ENCODE results near the gene ARL16. TPM values are rescaled to one million over a fixed set of nuclear protein-coding genes. Genes with fewer than 3 reads are reported as not detected.

ARL16 gene, protein sequence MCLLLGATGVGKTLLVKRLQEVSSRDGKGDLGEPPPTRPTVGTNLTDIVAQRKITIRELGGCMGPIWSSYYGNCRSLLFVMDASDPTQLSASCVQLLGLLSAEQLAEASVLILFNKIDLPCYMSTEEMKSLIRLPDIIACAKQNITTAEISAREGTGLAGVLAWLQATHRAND
- total RNA-seq: 31.9 TPM

DNA sequence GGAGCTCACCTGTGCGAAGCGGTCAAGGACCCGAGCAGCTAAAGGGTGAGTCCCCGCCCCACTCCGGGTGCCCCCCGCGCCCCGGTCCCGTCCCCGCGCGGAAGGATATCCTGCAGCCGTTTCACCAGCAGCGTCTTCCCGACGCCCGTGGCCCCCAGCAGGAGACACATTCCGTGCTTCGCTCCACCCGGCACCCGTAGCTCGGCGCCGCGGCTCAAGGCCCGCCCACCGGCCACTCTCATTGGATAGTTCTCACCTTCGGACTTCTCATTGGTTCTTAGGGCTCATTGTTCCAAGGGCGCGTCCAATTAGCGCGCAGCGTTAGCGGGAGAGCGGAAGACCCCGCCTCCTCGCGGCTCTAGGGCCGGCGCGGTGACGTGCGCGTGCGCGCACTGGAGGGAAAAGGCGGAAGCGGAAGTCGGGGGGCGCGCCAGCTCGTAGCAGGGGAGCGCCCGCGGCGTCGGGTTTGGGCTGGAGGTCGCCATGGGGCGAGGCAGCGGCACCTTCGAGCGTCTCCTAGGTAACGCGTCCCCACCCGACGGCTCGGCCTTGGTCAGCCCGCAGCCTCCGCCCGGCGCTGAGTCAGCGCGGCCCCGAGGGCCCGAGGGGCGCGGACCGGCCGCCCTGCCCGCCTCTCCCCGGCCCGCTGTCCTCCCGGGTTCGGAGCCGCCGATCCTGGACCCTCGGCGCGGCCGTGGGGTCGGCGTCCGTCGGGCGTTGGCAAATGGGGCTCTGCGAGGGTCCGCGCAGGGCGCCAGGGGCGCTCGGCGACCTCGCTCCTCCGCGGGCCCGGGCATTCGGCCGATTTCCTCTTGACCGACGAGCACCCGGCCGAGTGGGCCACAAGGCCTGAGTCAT, at the start of gene ARL16, which contains the start of gene HGS:
TSS of gene ARL16 (minus strand) at position 214 of the 858 bp plus-strand sequence. CDS start at position 170, 44 bp downstream.
TSS of gene HGS (plus strand) at position 428 of the 858 bp plus-strand sequence. CDS start at position 484, 56 bp downstream.

DNA sequence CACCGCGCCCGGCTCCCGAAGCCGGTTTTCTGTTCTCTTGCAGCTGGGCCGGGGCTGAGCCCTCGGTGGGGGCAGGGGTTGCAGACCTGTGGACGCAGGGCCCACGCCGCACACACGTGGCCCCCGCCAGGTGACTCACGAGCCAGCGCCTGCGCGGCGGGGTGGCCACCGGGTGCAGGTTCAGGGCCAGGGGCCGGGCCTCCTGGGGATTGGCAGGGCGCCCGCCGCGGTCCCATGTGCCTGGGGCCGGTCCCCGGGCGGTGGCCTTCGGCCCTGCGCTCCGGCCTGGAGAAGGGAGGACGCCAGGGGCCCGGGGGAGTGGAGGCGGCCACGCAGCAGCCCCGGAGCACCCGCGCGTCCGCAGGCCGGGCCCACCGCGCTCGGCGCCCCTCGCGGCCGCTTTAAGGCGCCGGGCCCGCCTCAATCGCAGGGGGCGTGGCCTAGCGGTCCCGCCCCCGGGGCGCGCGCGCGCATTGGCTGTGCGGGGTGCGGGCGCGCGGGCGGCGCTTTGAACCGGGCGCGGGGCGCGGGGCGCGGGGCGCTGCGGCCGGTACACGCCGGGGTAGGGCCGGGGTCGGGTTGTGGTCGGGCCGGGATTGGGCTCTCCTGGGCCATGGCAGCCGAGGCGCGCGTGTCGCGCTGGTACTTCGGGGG, 28.3 kb upstream of the ARL16 start, which contains the start of gene SLC25A10:
TSS of gene SLC25A10 (plus strand) at position 471 of the 654 bp plus-strand sequence. CDS start at position 614, 143 bp downstream.

DNA sequence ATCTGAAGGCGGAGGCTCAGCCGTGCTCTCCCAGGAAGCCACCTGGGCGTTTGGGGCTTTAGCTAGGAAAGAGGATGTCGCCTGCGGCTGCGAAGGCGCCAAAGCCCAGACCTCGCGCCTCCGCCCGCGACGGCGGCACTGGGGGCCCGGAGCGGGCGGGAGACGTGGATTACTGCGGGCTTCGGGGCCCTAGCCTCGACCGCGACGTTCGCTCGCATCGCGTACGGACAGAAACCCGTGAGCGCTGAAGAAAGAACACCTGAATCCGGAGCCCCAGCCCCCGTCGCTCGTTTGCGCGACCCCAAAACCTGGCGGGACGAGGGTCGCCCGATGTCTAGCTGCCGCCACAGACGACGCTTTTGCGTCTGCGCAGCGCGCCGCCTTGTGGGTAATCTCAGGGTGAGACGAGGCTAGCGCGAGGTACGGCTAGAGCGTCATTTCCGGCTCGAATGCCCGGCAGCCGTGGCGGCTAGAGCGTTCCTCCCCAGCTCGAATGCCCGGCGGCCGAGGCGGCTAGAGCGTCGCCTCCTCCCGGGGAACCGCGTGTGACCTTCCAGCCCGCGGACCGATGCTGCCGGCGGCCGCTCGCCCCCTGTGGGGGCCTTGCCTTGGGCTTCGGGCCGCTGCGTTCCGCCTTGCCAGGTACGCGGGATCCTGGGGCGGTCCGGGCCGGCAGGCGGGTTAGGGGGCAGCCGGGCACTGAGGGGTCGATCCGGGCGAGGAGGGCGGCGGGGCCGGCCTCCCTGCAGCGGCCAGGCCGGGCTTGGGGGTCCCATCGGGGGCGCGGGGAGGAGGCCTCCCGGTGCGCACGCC, 19.5 kb upstream of the ARL16 start, which contains the start of gene MRPL12:
TSS of gene MRPL12 (plus strand) at position 434 of the 813 bp plus-strand sequence. CDS start at position 569, 135 bp downstream.

DNA sequence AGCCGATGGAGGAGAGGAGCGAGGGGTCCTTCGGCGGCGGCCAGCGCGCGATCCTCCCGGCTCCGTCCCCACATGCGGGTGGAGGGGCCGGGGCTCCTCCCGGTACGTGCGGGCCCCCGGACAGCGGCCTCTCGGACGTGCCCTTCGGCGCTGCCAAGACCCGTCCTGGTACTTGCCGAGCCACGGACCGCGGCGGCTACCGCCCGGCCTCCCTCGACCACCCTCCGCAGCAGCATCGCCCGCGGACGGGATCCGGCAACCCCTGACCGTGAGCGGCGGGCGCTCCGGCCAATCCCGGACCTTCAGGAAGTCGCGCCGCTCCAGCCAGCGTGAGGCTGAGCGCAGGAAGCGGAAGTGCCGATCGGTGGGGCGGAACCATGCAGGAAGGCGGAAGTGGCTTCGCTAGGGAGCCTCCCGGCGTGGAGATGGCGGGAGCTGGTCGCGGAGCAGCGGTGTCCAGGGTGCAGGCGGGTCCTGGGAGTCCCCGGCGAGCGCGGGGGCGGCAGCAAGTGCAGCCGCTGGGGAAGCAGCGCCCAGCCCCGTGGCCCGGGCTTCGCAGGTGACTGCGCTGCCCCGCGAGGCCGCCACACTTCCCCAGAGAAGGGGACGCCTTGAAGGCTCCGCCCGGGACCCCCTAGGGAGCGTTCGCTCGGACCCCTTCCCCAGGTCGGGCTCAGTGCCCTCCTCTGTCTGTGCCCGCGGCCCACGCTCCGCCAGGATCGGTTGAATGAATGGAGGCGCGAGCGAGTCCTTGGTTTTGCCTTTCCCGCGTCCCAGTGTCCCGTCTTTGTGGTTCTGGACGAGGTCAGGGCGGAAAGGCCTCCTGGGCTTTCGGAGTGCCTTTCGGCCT, 17.0 kb downstream of the ARL16 start, which contains the start of the genes CCDC137 and OXLD1:
TSS of gene CCDC137 (plus strand) at position 396 of the 850 bp plus-strand sequence. CDS start at position 426, 30 bp downstream.
TSS of gene OXLD1 (minus strand) at position 264 of the 850 bp plus-strand sequence. CDS start at position 236, 28 bp downstream.

DNA sequence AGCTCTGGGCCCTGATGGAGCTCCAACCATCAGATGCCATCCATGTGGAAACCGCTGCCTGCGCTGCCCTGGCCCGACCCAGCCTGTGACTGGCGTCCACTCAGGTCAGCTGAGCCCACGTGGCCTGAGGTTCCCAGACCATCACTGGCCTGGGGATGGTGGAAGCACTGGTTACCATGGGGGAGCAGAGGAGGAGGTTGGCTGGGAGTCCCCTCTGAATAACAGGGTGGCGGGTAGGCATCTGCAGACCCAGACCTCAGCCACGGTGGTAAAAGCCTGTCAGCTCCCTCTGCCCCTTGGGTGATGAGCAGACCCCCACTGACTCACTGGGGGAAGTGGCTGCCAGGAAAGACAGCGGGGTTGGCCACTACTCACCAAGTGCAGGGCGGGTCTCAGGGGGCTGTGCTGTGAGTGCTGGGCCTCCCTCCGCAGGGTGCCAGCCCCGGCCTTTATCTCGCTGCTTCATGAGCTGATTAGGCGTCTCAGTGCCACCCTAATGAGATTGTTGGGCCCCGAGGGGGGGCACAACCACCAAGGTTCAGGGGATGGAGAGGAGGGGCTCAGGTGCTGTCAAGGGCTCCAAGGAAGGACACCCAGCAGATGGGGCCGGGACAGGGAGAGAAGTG, 27.4 kb downstream of the ARL16 start, which contains the start of gene PDE6G:
TSS of gene PDE6G (minus strand) at position 425 of the 626 bp plus-strand sequence. CDS start 3,237 bp downstream, outside the sequence.

DNA sequence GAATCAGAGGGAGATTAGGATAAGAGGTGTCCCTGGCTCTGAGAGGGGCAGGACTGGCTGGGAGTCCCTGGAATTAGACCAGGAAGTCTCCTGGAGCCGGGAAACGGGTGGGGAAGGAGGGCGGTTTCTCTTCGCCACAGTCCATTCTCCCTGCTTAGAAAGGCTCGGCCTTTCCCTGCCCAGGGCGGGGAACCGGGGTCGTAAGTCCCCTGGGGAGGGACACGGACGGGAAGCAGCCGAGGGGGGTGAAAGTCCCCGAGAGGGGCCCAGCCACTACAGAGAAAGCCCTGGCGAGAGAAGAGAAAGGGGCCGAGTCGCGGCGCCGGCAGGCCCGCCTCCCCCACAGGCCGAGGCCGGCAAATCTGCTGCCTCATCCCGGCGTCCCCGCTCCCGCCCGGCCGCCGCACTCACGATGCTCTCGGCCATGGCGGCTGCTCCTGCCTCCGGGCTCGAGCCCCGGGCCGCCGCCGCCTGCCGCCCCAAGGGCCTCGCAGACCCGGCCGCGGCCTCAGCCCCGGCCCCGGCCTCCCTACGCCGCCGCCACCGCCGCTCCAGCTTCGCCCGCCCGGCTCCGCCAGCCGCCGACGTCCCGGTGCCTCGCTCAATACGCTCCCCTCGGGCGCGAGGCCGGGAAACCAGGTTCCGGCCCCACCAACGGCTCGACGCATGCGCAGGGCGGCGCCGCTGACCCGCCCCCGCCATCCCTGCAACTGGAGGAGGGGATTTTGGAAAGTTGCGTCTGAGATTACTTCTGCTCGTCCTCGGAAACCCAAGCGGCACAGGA, 46.9 kb downstream of the ARL16 start, which contains the start of the genes NPLOC4 and TSPAN10:
TSS of gene NPLOC4 (minus strand) at position 608 of the 784 bp plus-strand sequence. CDS start at position 426, 182 bp downstream.
TSS of gene TSPAN10 (plus strand) at position 692 of the 784 bp plus-strand sequence. CDS start 5,217 bp downstream, outside the sequence.

Small RNAs within 50 kb of the gene (small RNA-seq; reads per million reads assigned to genes)
- not detected for gene MIR6786 (ENCODE audit: low replicate concordance)

Other genes with a start within 250 kb of the ARL16 start
- 5,254 TPM for gene ACTG1, start 171.0 kb downstream of the ARL16 start, total RNA-seq
- gene FSCN2, start 155.4 kb downstream of the ARL16 start, total RNA-seq: 7.2 TPM
- 33.2 TPM for gene FAAP100, start 131.4 kb downstream of the ARL16 start, total RNA-seq
- gene NPLOC4, start 46.7 kb downstream of the ARL16 start, total RNA-seq: 44.4 TPM
- gene TSPAN10, start 46.6 kb downstream of the ARL16 start, total RNA-seq: 0.63 TPM
- gene PDE6G, start 27.3 kb downstream of the ARL16 start, total RNA-seq: not detected
- gene OXLD1, start 17.2 kb downstream of the ARL16 start, total RNA-seq: 13.8 TPM
- 6.3 TPM for gene CCDC137, start 17.1 kb downstream of the ARL16 start, total RNA-seq
- 67.9 TPM for gene HGS, start 214 bp upstream of the ARL16 start, total RNA-seq
- gene MRPL12, start 19.6 kb upstream of the ARL16 start, total RNA-seq: 4.7 TPM
- gene SLC25A10, start 28.5 kb upstream of the ARL16 start, total RNA-seq: 6.6 TPM
- not detected for gene GCGR, start 120.4 kb upstream of the ARL16 start, total RNA-seq
- gene MCRIP1, start 149.5 kb upstream of the ARL16 start, total RNA-seq: 69.2 TPM
- not detected for gene PPP1R27, start 151.3 kb upstream of the ARL16 start, total RNA-seq
- 87.0 TPM for gene P4HB, start 176.7 kb upstream of the ARL16 start, total RNA-seq
- 57.6 TPM for gene ARHGDIA, start 187.5 kb upstream of the ARL16 start, total RNA-seq
- gene ALYREF, start 207.8 kb upstream of the ARL16 start, total RNA-seq: 62.3 TPM
- gene ANAPC11, start 207.9 kb upstream of the ARL16 start, total RNA-seq: 57.0 TPM
- 2.5 TPM for gene NPB, start 218.4 kb upstream of the ARL16 start, total RNA-seq
- 31.3 TPM for gene PCYT2, start 227.6 kb upstream of the ARL16 start, total RNA-seq
- 15.3 TPM for gene SIRT7, start 234.4 kb upstream of the ARL16 start, total RNA-seq
- 17.8 TPM for gene MAFG, start 243.9 kb upstream of the ARL16 start, total RNA-seq

Measured in parietal lobe (tissue), 2 donors.